HL-60 (cell line): ENCODE results near the gene TSPOAP1.
A peak's percentile ranks its signal among the peaks of the same experiment; 100 is the strongest.

ENCODE experiments used
- GABPA ChIP-seq: IDR thresholded peaks from 2 replicates; pipeline ENCODE4 v1.6.1; 2012; ENCODE audit warnings: low read depth
- POLR2AphosphoS5 ChIP-seq: IDR thresholded peaks from 2 replicates; pipeline ENCODE4 v1.6.1; 2012; ENCODE audit warnings: low read depth
- TF ChIP-seq, protein P1 (sequence below): IDR thresholded peaks from one replicate; pipeline ENCODE4 v1.5.1; 2011; ENCODE audit warnings: low read length, control low read depth, inconsistent platforms; ENCODE audit not compliant: insufficient read depth

DNA sequence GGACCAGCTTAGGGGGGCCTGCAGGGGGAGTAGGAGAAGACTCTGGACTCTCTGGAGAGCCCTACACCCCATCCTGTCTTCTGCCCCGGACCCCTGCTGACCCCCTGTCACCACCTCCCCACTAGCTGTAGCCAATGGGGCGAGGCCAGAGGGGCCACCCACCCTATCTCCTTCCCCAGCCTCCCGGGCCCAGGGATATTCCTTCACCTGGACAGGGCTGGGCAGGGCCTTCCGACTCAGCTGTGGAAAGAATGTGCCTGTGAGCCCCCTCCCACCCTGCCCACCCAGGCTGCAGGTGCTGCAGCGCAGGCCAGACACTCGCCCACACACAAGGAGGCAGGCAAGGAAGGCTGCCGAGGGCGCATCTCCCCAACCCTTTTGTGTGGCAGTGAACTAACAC lies 23.0 kb downstream of the TSPOAP1 start:
- TF ChIP-seq, protein P1, sequence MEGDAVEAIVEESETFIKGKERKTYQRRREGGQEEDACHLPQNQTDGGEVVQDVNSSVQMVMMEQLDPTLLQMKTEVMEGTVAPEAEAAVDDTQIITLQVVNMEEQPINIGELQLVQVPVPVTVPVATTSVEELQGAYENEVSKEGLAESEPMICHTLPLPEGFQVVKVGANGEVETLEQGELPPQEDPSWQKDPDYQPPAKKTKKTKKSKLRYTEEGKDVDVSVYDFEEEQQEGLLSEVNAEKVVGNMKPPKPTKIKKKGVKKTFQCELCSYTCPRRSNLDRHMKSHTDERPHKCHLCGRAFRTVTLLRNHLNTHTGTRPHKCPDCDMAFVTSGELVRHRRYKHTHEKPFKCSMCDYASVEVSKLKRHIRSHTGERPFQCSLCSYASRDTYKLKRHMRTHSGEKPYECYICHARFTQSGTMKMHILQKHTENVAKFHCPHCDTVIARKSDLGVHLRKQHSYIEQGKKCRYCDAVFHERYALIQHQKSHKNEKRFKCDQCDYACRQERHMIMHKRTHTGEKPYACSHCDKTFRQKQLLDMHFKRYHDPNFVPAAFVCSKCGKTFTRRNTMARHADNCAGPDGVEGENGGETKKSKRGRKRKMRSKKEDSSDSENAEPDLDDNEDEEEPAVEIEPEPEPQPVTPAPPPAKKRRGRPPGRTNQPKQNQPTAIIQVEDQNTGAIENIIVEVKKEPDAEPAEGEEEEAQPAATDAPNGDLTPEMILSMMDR = no peak
- TF ChIP-seq GABPA (no peak), POLR2AphosphoS5 (peak; percentile 14; the same call in 1 of the 2 replicates)
